Mesendoderm (in vitro differentiated cells): Measurements from ENCODE around the gene GNG14.

Experiments
- DNase-seq: peaks from one replicate; pipeline ENCODE4 v3.0.0; 2013
- H2AK5ac ChIP-seq: 2 replicates; pipeline ENCODE4 v1.6.1; 2013; ENCODE audit warnings: low read length, inconsistent platforms
- H2BK120ac ChIP-seq: 2 replicates; pipeline ENCODE4 v1.6.1; 2013; ENCODE audit warnings: low read depth, mild to moderate bottlenecking, low read length, moderate library complexity, mixed read lengths
- H2BK15ac ChIP-seq: replicated peaks from 2 replicates; pipeline ENCODE4 v1.6.1; 2013; ENCODE audit warnings: low read depth, mild to moderate bottlenecking, moderate library complexity
- H2BK5ac ChIP-seq: 2 replicates; pipeline ENCODE4 v1.6.1; 2013; ENCODE audit warnings: low read length, inconsistent platforms
- H3K18ac ChIP-seq: 2 replicates; pipeline ENCODE4 v1.6.1; 2013; ENCODE audit warnings: mild to moderate bottlenecking, low read length, mixed read lengths
- H3K23ac ChIP-seq: one replicate; pipeline ENCODE4 v1.6.1; 2013; ENCODE audit warnings: low read length
- H3K27ac ChIP-seq: 2 replicates; pipeline ENCODE4 v1.5.1; 2013; ENCODE audit warnings: low read depth, mild to moderate bottlenecking, inconsistent platforms, low read length, moderate library complexity
- H3K27me3 ChIP-seq: 2 replicates; pipeline ENCODE4 v1.6.1; 2013; ENCODE audit warnings: low read length, control low read depth, mild to moderate bottlenecking, inconsistent platforms; ENCODE audit not compliant: insufficient read depth, poor library complexity
- H3K36me3 ChIP-seq: 2 replicates; pipeline ENCODE4 v1.6.1; 2013; ENCODE audit warnings: low read length, inconsistent platforms; ENCODE audit not compliant: control insufficient read depth, insufficient read depth
- H3K4ac ChIP-seq: one replicate; pipeline ENCODE4 v1.6.1; 2013; ENCODE audit warnings: low read depth, mild to moderate bottlenecking, low read length, moderate library complexity
- H3K4me1 ChIP-seq: 2 replicates; pipeline ENCODE4 v1.6.1; 2013; ENCODE audit warnings: low read depth, low read length, inconsistent platforms; ENCODE audit not compliant: control insufficient read depth
- H3K4me2 ChIP-seq: 2 replicates; pipeline ENCODE4 v1.6.1; 2013; ENCODE audit warnings: low read length
- H3K4me3 ChIP-seq: 2 replicates; pipeline ENCODE4 v1.5.1; 2013; ENCODE audit warnings: mild to moderate bottlenecking, low read length
- H3K56ac ChIP-seq: one replicate; pipeline ENCODE4 v1.6.1; 2013; ENCODE audit warnings: low read length
- H3K79me1 ChIP-seq: 2 replicates; pipeline ENCODE4 v1.6.1; 2013; ENCODE audit warnings: low read length, inconsistent platforms
- H3K79me2 ChIP-seq: 2 replicates; pipeline ENCODE4 v1.6.1; 2013; ENCODE audit warnings: mild to moderate bottlenecking, low read length; ENCODE audit not compliant: control insufficient read depth, insufficient read depth
- H3K9ac ChIP-seq: 2 replicates; pipeline ENCODE4 v1.6.1; 2013; ENCODE audit warnings: low read length, inconsistent platforms
- H4K5ac ChIP-seq: one replicate; pipeline ENCODE4 v1.6.1; 2013; ENCODE audit warnings: low read length
- H4K8ac ChIP-seq: one replicate; pipeline ENCODE4 v1.6.1; 2013; ENCODE audit warnings: low read depth, mild to moderate bottlenecking, control low read depth, low read length, moderate library complexity
- WGBS: extraction: QIAGEN DNeasy Blood & Tissue Kit; methylation state at CpG from one replicate; pipeline ENCODE4 v1.1.7; 2013; ENCODE audit warnings: low lambda C conversion rate, missing lambda C conversion rate; ENCODE audit not compliant: insufficient coverage; ENCODE audit errors: extremely low coverage; 5-methylcytosine and 5-hydroxymethylcytosine counted together

Gene GNG14

DNA sequence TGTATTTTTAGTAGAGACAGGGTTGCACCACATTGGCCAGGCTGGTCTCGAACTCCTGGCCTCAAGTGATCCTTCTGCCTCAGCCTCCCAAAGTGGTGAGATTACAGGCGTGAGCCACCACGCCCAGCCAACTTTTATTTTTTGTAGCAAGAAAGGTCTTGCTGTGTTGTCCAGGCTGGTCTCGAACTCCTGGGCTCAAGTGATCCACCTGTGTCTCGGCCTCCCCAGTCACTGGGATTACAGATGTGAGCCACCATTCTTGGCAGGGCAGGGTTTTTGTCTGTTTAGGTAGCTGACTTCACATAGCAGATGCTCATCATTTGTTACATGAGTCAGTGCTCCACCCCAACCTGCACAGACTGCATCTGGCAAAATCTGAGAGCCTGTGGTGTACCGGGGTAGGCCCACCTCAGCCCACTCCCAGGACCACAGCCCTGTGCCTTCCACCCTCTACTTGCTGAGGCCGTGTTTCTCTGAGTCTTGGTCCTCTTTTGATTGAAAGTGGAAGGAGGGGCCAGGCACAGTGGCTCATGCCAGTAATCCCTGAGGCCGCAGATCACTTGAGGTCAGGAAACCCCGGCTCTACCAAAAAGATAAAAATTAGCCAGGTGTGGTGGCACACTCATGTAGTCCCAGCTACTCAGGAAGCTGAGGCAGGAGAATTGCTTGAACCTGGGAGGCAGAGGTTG is 40.1 kb downstream of the GNG14 start:
- no peak for DNase-seq
- Histone ChIP-seq H3K4me1 (peaks cover 2% of the 10 kb centered on the region), H2AK5ac (no peak overlapping the region), H3K4ac (no peak overlapping the region), H3K27me3 (no peaks in the 10 kb centered on the region), H3K23ac (no peak overlapping the region), H3K79me2 (peaks cover 28% of the 10 kb centered on the region), H3K79me1 (peaks cover 15% of the 10 kb centered on the region), H4K8ac (no peak overlapping the region), H3K27ac (no peak overlapping the region), H3K18ac (no peak overlapping the region), H3K9ac (no peak overlapping the region), H2BK120ac (no peak overlapping the region), H4K5ac (no peak overlapping the region), H2BK15ac (no peak overlapping the region), H2BK5ac (no peak overlapping the region), H3K4me3 (no peak overlapping the region), H3K56ac (no peak overlapping the region), H3K36me3 (peaks cover 14% of the 10 kb centered on the region), H3K4me2 (no peak overlapping the region)
- WGBS = no CpG with 5 or more reads among the region's 9 CpGs

GRCh38 chr19:12730064-12730463 is 42.3 kb downstream of the GNG14 start:
- Histone ChIP-seq H2BK120ac (no peak overlapping the region), H3K36me3 (peaks cover 14% of the 10 kb centered on the region), H3K4ac (no peak overlapping the region), H3K79me1 (peaks cover 18% of the 10 kb centered on the region), H4K8ac (no peak overlapping the region), H3K23ac (no peak overlapping the region), H2BK5ac (no peak overlapping the region), H3K4me2 (no peak overlapping the region), H3K4me1 (peaks cover 5% of the 10 kb centered on the region), H3K27ac (no peak overlapping the region), H3K18ac (no peak overlapping the region), H3K79me2 (peaks cover 36% of the 10 kb centered on the region), H3K27me3 (no peaks in the 10 kb centered on the region), H4K5ac (no peak overlapping the region), H2BK15ac (no peak overlapping the region), H3K9ac (no peak overlapping the region), H2AK5ac (no peak overlapping the region), H3K56ac (no peak overlapping the region), H3K4me3 (no peak overlapping the region)
- no CpG with 5 or more reads among the region's 3 CpGs for WGBS
- DNase-seq = no peak

DNA sequence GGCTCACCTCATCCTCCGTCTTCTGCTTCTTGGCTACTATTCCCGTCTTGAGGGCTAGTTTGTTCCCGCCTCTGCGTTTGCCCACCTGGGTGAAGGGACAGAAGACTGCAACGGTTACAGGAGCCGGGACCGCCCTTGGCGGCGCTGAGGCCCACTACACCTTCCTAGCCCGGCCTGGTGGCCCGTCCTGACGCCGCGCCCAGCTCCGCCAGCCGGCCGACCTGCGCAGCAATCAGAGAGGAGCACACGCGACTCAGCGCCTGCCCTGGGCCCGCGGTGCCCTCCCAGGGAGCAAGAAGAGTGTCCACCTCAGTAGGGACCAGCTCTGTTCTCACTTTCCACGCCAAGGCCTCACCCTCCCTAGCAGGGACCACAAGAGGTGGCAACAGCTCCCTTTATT is 43.5 kb downstream of the GNG14 start:
- Histone ChIP-seq H2BK5ac (no peak overlapping the region), H4K8ac (no peak overlapping the region), H3K27ac (no peak overlapping the region), H3K4me1 (peaks cover 5% of the 10 kb centered on the region), H3K9ac (peak overlapping the region; percentile 19), H2BK15ac (no peak overlapping the region), H3K18ac (no peak overlapping the region), H3K27me3 (no peaks in the 10 kb centered on the region), H3K23ac (no peak overlapping the region), H4K5ac (no peak overlapping the region), H3K79me2 (peaks cover 36% of the 10 kb centered on the region), H3K4ac (no peak overlapping the region), H2BK120ac (no peak overlapping the region), H3K56ac (no peak overlapping the region), H3K79me1 (peaks cover 18% of the 10 kb centered on the region), H2AK5ac (no peak overlapping the region), H3K4me3 (no peak overlapping the region), H3K36me3 (peaks cover 14% of the 10 kb centered on the region), H3K4me2 (no peak overlapping the region)
- DNase-seq = no peak
- no CpG with 5 or more reads among the region's 24 CpGs for WGBS

- Histone ChIP-seq H3K23ac (peak overlapping the region; percentile 83), H3K4me1 (peaks cover 5% of the 10 kb centered on the region), H3K79me2 (peaks cover 48% of the 10 kb centered on the region), H3K9ac (peak overlapping the region; percentile 100), H2AK5ac (peak overlapping the region; percentile 8), H3K27me3 (no peaks in the 10 kb centered on the region), H3K36me3 (peaks cover 14% of the 10 kb centered on the region), H3K4me2 (peak overlapping the region; percentile 100), H3K56ac (peak overlapping the region; percentile 99), H4K8ac (no peak overlapping the region), H2BK5ac (no peak overlapping the region), H3K4me3 (peak overlapping the region; percentile 100), H3K79me1 (peaks cover 28% of the 10 kb centered on the region), H3K27ac (peak overlapping the region; percentile 68), H3K18ac (peak overlapping the region; percentile 68), H4K5ac (no peak overlapping the region), H2BK15ac (no peak overlapping the region), H2BK120ac (no peak overlapping the region), H3K4ac (peak overlapping the region; percentile 97)
- no CpG with 5 or more reads among the region's 15 CpGs for WGBS
- peak; percentile 63 for DNase-seq
These were observed 45.8 kb downstream of the GNG14 start for GRCh38 chr19:12733369-12734214.

- Histone ChIP-seq H3K27ac (no peak within 1 kb of the TSS), H3K4me1 (peaks cover 3% of the 10 kb centered on the region), H3K4ac (peak within 1 kb of the TSS; percentile 28), H3K36me3 (peaks cover under 1% of the 10 kb centered on the region), H3K4me2 (peak within 1 kb of the TSS; percentile 100), H3K27me3 (no peaks in the 10 kb centered on the region), H4K5ac (no peak within 1 kb of the TSS), H3K9ac (peak within 1 kb of the TSS; percentile 96), H2BK15ac (no peak within 1 kb of the TSS), H3K4me3 (peak within 1 kb of the TSS; percentile 96), H4K8ac (no peak within 1 kb of the TSS), H2BK5ac (no peak within 1 kb of the TSS), H3K18ac (peak within 1 kb of the TSS; percentile 42), H3K79me2 (peaks cover 35% of the 10 kb centered on the region), H2AK5ac (peak within 1 kb of the TSS; percentile 65), H3K79me1 (peaks cover 16% of the 10 kb centered on the region), H3K56ac (peak within 1 kb of the TSS; percentile 99), H2BK120ac (no peak within 1 kb of the TSS), H3K23ac (no peak within 1 kb of the TSS)
- DNase-seq = peak; percentile 100
- WGBS = no CpG with 5 or more reads among the region's 29 CpGs
These were observed 49.4 kb downstream of the GNG14 start, which contains the start of gene GET3 for GRCh38 chr19:12736995-12737834. Gene GET3 (plus strand): TSS chr19:12737497. CDS start chr19:12737506, 9 bp downstream.
